GM21619 (cell line): ENCODE data around the gene ABCG1.

Experiments
- ATAC-seq: cut with Tn5 transposase; IDR thresholded peaks from one replicate; pipeline ENCODE4 v1.9.1; 2021; ENCODE audit not compliant: unreplicated experiment

Gene ABCG1

DNA sequence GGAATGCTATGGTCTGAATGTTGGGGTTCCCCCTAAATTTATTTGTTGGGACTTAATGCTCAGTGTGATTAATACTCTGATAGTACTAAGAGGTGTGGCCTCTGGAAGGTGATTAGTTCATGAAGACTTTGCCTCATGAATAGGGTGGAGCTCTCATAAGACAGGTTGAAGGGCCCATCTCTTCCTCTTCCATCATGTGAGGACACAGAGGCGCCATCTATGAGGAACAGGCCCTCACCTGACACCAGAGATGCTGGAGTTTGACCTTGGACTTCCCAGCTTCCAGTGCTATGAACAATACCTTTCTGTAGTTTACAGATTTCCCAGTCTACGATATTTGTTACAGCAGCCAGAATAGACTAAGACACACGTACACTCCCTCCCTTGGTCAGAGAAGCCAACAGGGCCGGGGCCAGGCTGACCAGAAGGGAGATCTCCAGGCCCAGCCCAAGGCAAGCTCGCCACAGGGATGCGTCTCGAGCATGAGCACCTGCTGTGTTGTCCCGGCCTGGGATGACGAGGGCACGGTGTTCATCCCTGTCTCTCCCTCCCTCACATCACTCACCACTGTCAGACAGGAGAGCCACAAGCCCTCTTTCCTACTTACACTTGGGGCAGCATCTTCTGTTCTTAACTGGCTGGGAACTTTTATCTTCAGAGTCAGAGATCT, 4.7 kb upstream of the ABCG1 start:
- no peak for ATAC-seq

DNA sequence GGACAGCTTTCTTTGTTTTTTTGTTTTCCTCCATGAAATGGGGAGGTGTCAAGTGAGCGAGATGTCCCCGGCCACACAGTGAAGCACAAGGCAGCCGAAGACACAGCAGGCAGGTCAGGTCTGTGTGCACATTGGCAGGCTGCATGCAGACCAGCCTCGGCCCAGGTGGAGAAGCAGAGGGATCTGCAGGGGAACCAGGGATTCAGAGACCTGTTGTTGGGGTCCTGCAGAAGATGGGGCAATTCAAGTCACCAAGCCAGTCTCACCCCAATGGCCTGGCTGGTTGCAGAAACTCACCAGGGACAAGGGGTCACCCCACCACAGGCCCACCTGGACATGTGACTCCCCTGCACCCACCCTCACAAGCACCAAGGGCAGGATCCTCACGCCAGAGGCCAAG, 4.0 kb upstream of the ABCG1 start:
- no peak for ATAC-seq

DNA sequence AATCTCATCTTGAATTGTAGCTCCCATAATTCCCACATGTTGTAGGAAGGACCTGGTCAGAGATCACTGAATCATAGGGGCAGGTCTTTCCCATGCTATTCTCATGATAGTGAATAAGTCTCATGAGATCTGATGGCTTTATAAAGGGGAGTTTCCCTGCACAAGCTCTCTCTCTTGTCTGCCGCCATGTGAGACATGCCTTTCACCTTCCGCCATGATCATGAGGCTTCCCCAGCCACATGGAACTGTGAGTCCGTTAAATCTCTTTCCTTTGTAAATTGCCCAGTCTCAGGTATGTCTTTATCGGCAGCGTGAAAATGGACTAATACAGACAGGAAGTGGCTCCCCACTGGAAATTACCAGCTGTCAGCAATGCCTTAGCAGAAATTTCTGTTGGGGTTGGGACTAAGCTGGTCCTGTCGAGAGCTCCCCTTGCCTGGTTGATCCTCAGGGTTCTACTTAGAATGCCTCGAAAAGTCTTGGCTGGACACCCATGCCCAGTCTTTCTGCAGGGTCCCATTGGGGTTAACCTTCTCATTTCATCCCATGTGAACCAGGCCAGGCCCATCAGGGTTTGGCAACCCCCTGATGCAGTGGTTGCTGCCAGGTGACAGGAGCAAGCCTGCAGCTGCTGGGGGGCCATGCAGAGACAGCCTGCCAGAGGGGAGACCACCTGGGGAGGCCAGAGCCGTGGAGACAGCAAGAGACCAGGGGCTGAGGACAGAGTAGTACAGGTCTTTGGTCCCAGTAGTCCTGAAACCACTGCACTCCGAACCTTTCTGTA, 2.8 kb upstream of the ABCG1 start:
- ATAC-seq: no peak

DNA sequence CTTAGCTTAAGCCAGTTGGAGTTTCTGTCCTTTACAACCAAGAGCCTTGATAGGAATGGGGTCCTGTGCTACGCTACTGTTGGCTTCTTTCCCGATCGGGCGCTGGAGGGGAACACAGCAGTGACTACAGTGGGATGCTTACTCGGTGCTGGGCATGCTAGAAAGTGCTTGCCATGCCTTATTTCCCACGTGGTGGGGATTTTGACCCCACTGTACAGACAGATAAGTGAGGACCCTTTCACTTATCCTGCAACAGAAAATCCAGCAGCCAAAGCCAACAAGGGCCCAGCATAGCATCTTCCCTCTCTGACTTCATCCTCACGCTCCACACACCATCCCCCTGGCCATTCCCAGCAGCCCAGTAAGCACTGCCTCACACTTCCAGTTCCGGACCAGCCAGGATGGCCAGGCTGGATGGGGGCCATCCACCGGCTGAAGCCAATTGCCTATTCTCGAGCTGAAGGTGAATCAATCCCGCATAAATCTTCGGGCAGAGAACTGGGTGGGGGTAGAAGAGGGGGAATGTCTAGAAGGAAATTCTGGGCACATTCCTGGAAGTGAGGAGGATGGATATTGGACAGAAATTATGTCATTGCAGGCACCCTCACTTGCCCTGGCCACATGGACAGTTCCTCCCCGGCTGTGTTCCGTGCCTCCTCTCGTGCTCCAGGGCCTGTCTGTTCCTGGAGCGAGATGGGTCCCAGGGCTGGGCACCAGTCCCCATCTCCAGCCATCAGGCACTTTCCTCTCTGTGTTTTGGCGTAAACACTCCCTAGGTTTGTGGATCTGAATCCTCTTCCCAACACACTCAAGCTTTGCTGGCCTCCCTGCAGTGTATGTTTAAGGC, 2.0 kb upstream of the ABCG1 start:
- ATAC-seq: no peak

DNA sequence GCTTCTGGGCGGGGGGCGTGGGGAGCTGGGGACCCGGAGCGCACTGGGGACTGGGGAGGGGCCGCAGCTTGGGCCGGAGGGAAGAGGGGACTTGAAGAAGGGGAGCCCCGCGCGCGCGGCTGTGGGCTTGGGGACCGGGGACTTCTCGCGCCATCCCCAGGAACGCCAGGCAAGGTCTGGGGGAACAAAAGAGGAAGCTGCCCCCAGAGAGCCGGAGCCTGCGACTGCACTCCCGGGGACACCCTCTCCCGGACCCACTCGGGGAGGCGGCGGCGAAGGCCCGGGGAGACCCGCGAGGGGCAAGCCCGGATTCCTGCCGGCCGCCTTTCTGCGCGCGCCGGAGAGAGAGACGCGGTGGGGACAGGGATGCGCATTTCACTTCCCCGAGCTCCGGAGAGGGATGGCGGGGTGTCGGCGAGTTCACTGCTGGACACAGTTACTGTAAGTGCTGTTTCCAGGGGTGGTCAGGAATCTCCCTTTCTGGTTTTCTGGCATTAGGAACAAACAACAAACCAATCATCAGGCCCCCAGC, 732 bp downstream of the ABCG1 start:
- no peak for ATAC-seq

DNA sequence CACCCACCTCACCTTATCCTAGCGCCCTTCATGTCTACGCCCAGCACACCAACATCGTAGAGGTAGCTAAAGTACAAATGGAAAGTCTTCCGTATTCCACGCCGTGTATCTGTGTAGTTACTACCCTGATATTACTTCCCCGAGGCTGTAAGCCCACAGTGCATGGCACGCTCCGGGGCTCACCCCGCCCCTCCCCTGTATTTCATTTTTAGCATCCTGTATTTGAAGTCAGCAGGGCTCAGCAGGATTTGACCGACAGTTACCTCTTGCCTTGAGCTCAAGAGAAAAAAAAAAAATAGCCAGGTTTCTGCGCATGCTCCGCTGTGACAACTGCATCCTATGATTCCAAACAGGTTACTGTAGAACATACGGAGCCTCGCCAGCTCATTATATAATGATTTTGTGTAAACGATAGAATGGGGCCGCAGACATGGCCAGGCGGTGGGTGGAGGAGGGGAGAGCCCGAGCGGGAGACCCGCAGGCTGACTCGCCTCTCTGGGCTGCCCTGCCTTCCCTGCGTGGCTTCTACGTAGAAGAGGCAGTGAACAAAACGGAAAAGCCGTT, 1.3 kb downstream of the ABCG1 start:
- no peak for ATAC-seq

DNA sequence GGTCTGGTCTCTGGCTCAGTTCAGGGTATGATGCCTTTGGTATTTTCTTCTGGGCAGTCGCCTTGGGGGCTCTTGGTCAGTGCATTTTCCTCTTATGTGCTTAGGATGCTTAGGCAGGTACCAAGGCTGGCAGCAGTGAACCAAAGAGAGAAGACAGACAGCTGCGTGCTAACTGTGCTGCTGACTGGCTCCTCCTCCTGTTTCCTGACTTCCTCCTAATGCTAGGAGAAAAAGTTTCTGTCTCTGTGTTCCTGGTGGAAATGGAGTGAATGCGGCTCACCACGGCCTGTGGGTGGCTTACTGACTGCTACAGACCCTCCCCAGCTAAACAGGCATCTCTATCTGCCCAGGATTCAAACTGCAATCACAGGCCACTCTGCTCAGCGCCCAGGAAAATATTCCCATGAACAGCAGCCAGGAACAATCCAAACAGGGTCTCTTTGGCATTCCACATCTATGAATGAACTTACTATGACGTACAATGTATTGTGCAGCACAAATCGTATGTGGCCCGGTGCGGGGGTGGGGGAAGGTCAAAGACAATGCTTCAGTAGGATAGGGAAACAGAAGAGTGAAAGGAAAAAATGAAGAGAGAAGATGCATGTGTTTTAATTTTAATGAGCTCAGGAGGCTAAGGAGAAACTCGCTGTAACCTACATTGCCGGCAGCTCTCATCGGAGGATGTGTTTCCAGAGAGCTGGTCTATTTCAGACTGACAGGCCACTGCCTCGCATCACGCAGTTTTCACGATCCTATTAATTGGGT, 2.8 kb downstream of the ABCG1 start:
- no peak for ATAC-seq

DNA sequence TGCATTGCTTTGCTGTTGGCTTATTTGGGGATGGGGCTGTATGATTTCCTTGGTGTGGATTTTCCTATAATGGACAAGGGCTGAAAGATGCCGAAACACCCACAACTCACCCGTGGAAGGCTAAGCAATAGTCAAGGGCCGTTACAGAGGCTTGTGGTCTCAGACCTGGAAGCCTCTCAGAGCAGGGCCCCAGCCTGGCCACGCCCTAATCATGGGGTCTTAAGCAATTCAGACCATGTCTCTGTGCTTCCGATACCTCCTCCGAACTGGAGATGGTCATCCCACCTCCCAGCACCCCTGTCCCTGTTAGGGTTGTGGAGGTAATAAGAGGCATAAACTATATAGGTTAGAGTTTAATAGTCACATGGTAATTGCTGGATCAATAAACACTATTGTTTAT, 3.4 kb downstream of the ABCG1 start:
- ATAC-seq: no peak

DNA sequence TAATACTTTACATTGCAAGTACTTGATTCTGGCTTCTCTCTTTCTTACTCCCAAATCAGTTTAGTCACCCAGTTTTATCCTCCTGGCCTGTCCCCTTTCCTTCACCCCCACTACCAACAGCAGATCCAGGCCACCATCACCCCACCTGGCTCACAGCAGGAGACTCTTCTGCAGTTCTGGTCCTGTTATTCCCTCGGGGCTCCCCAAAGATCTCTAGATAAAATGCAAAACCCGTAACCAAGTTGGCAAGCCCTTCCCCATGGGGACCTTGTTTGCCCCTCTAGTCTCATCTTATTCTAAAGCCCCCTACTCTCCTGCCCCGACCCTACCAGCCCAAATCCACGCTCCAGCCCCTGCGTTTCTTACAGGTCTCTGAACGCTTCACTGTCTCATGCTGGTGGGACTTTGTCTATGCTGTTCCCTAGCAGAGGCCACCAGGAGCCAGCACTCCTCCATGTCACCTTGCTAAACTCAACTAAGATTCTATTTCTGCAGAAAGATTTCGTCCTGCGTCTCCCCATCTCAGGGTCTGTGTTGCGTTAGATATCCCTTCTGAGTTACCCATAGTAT, 4.0 kb downstream of the ABCG1 start:
- no peak for ATAC-seq

DNA sequence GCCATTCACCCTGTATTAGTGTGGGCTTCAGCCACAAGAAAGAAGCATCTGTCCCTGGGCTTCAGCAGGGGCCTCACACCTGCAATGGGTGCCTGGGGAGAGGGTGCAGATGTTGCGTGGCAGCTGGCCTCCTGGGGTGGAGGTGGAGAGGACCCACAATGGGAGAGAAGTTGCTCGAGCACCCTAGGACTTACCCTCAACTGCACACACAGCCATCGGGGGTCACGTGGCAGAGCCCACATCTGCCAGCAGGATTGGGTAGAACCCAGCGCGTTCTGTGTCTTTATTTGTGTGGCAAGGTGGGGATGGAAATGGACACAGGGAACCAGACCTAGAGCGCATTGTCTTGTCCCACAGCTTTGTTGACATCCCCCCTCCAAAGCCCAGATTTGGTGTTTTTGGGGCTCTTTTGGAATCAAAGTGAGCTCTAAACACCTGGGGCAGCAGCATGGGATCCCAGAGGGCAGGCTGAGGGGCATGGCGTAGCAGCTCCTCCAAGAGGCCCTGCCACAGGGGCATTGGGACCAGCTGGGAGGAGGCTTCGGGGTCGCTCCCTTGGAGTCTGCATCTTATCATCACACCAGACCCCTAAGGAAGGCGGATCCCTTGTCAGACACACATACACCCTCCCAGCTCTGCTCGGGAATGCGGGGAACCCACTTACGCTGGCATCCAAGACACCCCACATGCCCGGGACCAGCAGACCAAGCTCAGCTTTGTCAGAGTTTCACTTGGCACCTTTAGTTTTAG, 5.1 kb downstream of the ABCG1 start:
- no peak for ATAC-seq

DNA sequence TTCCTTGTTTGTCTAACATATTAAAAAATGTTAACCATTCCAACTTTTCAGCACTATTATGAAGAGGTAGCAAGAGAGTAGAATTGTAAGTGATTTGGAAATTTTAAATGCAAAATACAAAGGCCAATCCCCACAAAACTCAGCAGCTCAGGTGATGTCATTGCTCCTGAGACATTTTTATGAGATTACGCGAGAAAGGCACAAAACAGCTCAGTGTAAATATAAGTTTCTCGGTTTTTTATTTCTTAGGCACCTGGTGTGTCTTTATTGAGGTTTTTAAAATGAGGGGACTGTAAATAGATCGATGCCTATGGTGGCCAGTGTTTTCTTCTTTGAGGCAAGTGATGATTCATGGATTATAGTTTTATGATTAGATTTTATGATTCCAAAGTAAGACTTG, 6.1 kb downstream of the ABCG1 start:
- no peak for ATAC-seq

DNA sequence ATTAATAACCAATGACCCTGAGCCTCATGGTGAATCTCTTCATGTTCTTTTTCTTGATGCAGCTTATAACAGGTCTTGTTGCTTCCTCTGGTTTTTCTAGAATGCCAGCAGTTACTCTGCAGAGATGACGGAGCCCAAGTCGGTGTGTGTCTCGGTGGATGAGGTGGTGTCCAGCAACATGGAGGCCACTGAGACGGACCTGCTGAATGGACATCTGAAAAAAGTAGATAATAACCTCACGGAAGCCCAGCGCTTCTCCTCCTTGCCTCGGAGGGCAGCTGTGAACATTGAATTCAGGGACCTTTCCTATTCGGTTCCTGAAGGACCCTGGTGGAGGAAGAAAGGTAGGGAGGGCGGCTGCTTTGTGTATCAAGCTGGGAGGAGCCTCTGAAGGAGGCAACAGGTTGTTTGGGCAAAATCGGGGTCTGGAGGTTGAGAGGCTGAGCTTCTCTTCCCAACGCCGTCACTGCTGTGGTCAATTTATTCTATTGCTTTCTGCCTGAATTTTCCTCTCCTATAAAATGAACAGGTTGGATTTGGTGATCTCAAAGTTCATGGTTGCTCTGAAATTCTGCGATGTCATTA, 6.7 kb downstream of the ABCG1 start:
- ATAC-seq: no peak

DNA sequence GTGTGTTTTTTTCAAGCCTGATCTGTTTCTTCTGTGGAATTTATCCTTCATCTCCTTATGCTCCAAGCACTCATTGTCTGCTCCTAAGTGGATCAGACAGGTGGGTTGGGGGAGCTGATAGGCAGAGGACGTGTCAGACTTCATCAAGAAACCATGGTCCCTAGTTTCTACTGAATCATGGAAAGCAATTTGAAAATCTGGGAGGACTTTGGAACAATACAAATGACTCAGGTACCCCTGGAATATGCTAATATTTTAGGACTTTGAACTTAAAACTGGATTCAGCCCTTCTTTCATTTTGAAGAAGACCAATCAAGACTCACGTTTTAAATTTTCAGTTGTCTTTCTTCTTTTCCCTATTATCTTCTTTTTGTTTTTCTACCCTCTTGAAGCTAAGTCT, 7.7 kb downstream of the ABCG1 start:
- no peak for ATAC-seq

DNA sequence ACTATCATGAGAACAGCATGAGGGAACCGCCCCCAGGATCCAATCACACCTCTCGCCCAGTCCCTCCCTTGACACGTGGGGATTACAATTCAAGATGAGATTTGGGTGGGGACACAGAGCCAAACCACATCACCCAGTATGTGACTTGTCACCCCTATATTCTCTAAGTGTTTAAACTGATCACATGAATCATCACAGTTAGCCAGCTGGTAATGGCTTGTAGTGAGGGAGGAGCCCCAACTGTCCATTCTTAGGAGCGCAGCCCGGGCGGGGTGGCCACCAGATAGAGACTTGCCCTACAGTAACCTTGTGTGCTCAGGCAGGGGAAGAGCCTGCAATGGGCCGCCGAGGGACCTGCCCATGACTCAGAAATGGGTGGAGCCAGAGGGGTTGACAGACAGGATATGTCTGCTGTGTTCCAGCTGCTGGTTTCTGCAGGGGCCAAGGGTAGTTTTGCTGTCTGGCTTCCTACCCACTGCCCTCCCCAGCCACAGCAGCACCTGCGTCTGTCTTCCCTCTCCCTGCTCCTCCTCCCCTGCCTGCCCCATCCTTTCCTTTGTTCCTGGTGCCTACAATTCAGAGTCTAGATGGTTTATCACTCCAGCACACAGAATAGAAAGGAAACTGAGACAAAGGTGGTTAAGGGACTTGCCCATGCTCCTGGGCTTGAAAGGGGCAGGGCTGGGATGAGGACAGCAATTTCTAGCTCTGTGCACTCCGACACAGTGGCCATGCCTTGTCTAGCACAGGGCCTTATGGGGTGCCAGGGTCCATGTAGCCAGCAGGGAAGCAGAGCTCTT, 9.2 kb downstream of the ABCG1 start:
- ATAC-seq: peak; percentile 84

DNA sequence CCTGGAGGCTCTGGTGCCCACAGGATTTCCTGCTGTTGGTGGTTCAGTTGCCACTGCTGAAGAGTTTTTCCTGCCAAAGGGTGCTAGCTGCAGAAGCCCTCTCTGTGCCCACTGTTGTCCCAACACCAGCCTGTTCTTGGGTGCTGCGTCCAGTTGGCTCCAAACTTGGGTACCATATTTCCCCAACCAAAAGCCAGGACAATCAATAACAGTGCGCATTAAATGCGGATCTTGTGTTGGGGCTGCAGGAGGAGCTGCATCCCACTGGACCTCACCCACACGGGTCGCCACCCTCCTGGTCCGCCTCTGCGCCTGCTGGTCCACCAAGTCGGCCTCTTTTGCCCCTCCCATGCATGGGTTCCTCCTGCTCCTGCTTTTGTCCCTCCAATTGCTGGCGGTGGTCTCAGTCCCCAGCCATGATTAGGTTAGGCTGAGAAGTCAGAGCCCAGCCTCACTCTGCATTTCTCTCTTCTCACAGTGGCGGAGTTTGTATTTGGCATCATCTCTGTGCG, 9.8 kb downstream of the ABCG1 start:
- ATAC-seq: no peak

DNA sequence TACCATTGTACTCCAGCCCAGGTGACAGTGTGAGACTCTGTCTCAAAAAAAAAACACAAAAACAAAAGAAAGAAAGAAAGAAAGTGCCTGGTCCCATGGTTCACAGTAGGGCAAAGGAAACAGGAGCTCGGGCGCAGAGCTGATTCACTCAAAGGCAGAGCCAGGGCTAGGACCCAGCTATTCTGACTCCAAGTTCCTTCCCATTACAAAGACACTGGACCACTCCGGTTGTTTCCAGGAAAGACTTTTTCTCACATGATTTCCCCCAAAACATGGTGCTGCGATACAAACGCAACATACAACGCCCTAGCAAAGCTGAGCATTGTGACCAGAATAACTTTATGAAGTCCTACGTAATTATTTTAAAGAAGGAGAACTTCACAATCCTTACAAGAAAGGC, 10.7 kb downstream of the ABCG1 start:
- no peak for ATAC-seq

DNA sequence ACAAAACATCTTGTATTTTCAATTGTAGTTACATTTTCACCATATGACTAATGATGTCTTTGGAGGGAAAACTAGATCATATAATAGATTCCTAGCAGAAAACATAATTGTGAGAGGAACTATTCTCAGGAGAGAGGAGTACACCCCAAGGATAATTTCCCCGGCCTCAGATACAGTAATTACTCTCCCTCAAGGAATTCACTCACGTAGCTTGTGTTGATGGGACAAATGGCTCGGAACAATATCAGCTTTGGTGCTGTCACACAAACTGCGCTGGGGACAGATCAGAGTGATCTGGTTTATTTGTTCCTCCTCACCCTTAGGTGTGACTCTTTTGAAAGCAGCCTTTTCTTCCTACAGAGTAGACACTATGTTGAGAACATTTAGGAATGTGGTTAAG, 11.2 kb downstream of the ABCG1 start:
- ATAC-seq: no peak

DNA sequence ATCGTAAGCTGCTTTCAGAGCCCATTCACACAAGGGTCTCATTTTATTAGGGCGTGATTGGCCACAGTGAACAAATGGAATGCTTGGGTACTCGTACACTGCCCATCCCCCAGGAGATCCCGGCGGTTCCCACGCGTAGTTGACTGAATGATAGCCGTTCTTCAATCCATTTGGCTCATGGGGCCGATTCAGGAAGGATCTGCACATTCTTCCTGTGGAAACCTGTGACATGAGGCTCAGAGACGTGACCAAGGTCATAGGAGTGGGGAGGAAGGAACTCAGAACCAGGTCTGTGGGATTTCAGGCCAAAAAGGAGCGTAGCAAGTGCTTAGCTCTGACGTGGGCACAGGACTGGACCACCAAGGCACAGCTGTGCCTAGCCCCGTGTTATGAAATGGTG, 11.7 kb downstream of the ABCG1 start:
- no peak for ATAC-seq
